H1 (cell line): ENCODE results near the gene CASZ1. TPM values are rescaled to one million over a fixed set of nuclear protein-coding genes. Genes with fewer than 3 reads are reported as not detected.

ENCODE experiments used
- RXRA ChIP-seq: IDR thresholded peaks from 2 replicates; pipeline ENCODE4 v1.6.1; 2011; ENCODE audit warnings: low read depth, mild to moderate bottlenecking, low read length, moderate library complexity; ENCODE audit not compliant: insufficient read depth
- TAF1 ChIP-seq: IDR thresholded peaks from 2 replicates; pipeline ENCODE4 v1.6.1; 2011; ENCODE audit warnings: mild to moderate bottlenecking, low read depth, low read length
- polyA plus RNA-seq, 7 experiments: library from polyadenylated mRNA; depleted of rRNA in 3 of 7; stranded (reverse) in 5 of 7; unstranded in 2 of 7; fragments of >200 nt in 5 of 7; fragments of 200-250 nt in 2 of 7; gene quantifications; 1 replicate in 5 of 7; 2 replicates in 1 of 7; 4 replicates in 1 of 7; pipeline versions ENCODE4 v1.2.1 to v1.2.3, GENCODE V29; 2011 to 2013; ENCODE audit warnings: missing spikeins in 2 of 7, mixed read lengths in 2 of 7
- total RNA-seq: library from RNA; stranded (reverse); fragmentation: NEBNext Ultra II Directional; extraction: Animal tissue kit (Norgen Biotek cat#: 25700); gene quantifications from 2 replicates; pipeline ENCODE4 v1.2.1, GENCODE V29; 2021

The CASZ1 gene
- total and polyA plus RNA-seq, 2 of the 8 experiments (the other 6 are each of a cell fraction or from before 2014, with no cell fraction given): 4.4 to 7.7 TPM

GRCh38 chr1:10781137-10781536, 15.3 kb downstream of the CASZ1 start (continued):
- TF ChIP-seq TAF1 (no peak), RXRA (no peak)
- TF ChIP-seq, all 59 proteins: peak for 0
